Progenitor cell of endocrine pancreas (in vitro differentiated cells): ENCODE data around the gene PPP2R1B. TPM values are rescaled to one million over a fixed set of nuclear protein-coding genes. Genes with fewer than 3 reads are reported as not detected.

Experiments used
- DNase-seq: peaks from one replicate; pipeline ENCODE4 v3.0.0; 2021; ENCODE audit warnings: low spot score; ENCODE audit not compliant: unreplicated experiment
- H3K27ac Mint-ChIP-seq: 2 replicates; pipeline ENCODE4 v1.8.0; 2021; ENCODE audit warnings: mild to moderate bottlenecking, moderate library complexity, mixed read lengths
- H3K27me3 Mint-ChIP-seq: 2 replicates; pipeline ENCODE4 v1.8.0; 2021; ENCODE audit warnings: mixed read lengths
- H3K36me3 Mint-ChIP-seq: 2 replicates; pipeline ENCODE4 v1.8.0; 2022; ENCODE audit warnings: mixed read lengths; ENCODE audit not compliant: insufficient read depth
- H3K4me1 Mint-ChIP-seq: 2 replicates; pipeline ENCODE4 v1.8.0; 2021; ENCODE audit warnings: low read depth, mixed read lengths
- H3K4me3 Mint-ChIP-seq: 2 replicates; pipeline ENCODE4 v1.8.0; 2021; ENCODE audit warnings: low read depth, mild to moderate bottlenecking, moderate library complexity, mixed read lengths
- H3K9me3 Mint-ChIP-seq: 2 replicates; pipeline ENCODE4 v1.8.0; 2021; ENCODE audit warnings: low read depth, mixed read lengths
- total RNA-seq: library from RNA; stranded (reverse); gene quantifications from 2 replicates; pipeline ENCODE4 v1.2.1, GENCODE V29; 2021
- TF ChIP-seq, protein P1 (sequence below): fragments of 200-600 bp; sonication (generic); IDR thresholded peaks from one replicate; pipeline ENCODE4 v1.5.0; 2021; ENCODE audit warnings: antibody characterized with exemption, mild to moderate bottlenecking; ENCODE audit not compliant: unreplicated experiment

Gene PPP2R1B
- total RNA-seq, 1 donor from 2014 or later = 92.6 TPM

DNA sequence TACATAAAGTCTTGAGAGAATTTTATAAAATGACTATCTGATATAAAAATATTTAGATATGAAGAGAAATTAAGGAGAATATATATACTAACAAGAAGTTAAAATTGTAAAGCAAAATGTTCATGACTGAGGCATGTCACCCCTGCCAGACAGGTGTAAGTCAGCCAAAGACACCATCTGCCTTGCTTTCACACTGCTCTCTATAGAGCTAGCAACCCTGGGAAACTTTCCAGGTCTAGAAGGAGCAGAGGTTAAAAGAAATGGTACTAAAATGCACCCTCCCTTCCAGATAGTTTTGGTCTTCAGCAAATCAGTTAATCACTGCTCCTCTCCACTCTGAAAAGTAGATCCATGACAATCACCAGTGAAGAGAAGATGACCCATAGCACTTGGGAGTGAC, 16.5 kb downstream of the PPP2R1B start:
- TF ChIP-seq, protein P1, sequence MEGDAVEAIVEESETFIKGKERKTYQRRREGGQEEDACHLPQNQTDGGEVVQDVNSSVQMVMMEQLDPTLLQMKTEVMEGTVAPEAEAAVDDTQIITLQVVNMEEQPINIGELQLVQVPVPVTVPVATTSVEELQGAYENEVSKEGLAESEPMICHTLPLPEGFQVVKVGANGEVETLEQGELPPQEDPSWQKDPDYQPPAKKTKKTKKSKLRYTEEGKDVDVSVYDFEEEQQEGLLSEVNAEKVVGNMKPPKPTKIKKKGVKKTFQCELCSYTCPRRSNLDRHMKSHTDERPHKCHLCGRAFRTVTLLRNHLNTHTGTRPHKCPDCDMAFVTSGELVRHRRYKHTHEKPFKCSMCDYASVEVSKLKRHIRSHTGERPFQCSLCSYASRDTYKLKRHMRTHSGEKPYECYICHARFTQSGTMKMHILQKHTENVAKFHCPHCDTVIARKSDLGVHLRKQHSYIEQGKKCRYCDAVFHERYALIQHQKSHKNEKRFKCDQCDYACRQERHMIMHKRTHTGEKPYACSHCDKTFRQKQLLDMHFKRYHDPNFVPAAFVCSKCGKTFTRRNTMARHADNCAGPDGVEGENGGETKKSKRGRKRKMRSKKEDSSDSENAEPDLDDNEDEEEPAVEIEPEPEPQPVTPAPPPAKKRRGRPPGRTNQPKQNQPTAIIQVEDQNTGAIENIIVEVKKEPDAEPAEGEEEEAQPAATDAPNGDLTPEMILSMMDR = no peak
- DNase-seq = no peak
- Mint-ChIP-seq H3K9me3 (no peaks in the 10 kb centered on the region), H3K4me1 (no peaks in the 10 kb centered on the region), H3K27me3 (no peaks in the 10 kb centered on the region), H3K4me3 (no peak overlapping the region), H3K36me3 (peaks cover 49% of the 10 kb centered on the region), H3K27ac (no peak overlapping the region)

DNA sequence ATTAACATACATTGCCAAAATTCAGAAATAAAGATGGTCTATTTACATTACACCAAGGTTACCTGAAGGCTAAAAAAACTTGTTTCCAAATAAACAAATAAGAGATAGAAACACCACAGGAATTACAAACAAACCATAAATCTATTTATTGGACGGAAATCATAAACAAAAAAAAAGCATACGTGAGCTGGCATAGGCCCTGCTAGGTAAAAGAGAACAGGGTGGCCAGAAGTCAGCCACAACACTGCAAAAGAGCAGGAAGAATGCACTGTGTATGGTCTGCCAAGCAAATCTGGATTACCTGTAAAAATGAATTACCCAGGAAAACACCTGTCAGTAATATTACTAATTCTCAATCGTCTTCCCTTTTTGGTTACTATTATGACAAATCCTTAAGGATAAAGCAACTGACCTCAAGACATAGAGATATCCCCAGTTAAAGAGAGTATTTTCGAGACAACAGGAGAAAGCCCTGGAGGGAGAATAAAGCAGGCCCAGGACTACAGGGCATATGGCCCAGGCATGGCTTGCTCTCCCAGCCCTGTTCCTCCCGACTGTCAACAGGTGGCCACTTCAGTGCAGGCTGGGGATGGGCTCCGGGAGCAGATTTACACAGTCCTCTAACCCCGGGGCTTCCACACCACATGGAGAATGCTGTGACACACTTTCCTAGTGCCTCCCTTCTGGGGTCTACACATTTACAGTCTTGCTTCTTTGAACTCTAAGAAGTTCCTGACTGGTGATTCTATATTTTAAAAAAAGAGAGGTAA, 18.0 kb downstream of the PPP2R1B start:
- no peaks in the 10 kb centered on the region for H3K9me3 Mint-ChIP-seq
- H3K36me3 Mint-ChIP-seq = peaks cover 49% of the 10 kb centered on the region
- no peaks in the 10 kb centered on the region for H3K27me3 Mint-ChIP-seq
- DNase-seq = no peak
- peak overlapping the region; percentile 27 for H3K27ac Mint-ChIP-seq
- no peaks in the 10 kb centered on the region for H3K4me1 Mint-ChIP-seq
- H3K4me3 Mint-ChIP-seq = no peak overlapping the region
- TF ChIP-seq, protein P1 = no peak

DNA sequence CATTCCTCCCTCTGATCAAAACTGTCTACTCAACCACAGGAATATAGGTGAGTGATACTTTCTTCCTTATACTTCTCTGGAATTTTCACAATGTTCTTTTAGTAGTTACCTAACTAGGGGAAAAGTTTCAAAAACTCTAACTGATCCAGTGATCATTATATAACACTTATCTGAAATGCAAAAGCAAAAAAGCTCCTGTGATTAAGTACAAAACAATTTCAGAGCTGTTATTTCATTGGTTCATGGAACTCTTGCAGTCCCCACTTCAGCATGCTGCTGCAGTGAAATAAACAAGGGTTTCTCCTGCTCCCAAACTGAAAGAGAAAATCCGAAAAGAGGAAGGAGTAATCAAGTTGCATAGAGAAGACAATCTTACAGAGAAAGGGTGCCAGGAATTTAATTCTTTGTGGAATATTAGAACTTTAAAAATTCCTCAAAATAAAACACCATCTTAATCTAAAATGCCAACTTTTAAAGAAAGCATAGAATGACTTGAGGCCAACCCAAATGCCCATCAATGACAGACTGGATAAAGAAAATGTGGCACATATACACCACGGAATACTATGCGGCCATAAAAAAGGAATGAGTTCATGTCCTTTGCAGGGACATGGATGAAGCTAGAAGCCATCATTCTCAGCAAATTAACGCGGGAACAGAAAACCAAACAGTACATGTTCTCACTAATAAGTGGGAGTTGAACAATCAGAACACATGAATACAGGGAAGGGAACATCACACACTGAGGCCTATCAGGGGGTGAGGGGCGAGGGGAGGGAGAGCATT, 20.3 kb downstream of the PPP2R1B start:
- Mint-ChIP-seq H3K27me3 (no peaks in the 10 kb centered on the region), H3K4me3 (no peak overlapping the region), H3K36me3 (peaks cover 54% of the 10 kb centered on the region), H3K27ac (no peak overlapping the region), H3K9me3 (no peaks in the 10 kb centered on the region), H3K4me1 (no peaks in the 10 kb centered on the region)
- TF ChIP-seq, protein P1 = no peak
- DNase-seq = no peak

DNA sequence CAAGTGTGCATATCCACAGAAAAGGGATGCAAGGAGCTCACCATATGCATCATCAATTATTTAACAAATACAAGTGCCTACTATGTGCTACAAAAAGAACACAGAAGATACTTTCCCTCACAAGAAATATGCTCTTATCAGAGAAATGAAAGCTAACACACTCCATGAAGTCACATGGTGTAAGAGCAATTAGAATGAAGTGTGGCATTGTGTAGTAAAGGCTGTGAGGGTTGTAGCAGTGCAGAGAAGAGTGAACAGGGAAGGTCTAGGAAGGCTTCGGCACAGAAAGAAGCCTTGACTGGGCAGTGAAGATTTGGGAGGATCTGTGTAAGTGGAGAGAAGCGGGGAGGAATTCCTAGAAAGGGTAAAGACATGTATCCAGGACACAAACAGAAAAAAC, 22.5 kb downstream of the PPP2R1B start:
- TF ChIP-seq, protein P1 = no peak
- Mint-ChIP-seq H3K4me3 (no peak overlapping the region), H3K36me3 (peaks cover 52% of the 10 kb centered on the region)

GRCh38 chr11:111741751-111742150, 24.4 kb downstream of the PPP2R1B start:
- TF ChIP-seq, protein P1 = no peak
- Mint-ChIP-seq H3K9me3 (no peaks in the 10 kb centered on the region), H3K4me1 (peaks cover 9% of the 10 kb centered on the region), H3K4me3 (no peak overlapping the region), H3K27me3 (no peaks in the 10 kb centered on the region), H3K27ac (peak overlapping the region; percentile 17), H3K36me3 (peaks cover 41% of the 10 kb centered on the region)
- no peak for DNase-seq

More for the DNA sequence above, 22.5 kb downstream of the PPP2R1B start:
- H3K27me3 Mint-ChIP-seq = no peaks in the 10 kb centered on the region
- no peaks in the 10 kb centered on the region for H3K9me3 Mint-ChIP-seq
- H3K27ac Mint-ChIP-seq = peak overlapping the region; percentile 23
- DNase-seq = no peak
- no peaks in the 10 kb centered on the region for H3K4me1 Mint-ChIP-seq
